Stimulated activated CD4-positive, alpha-beta T cell treated with anti-CD3 and anti-CD28 coated beads, Interleukin-2, amount 100 ng/mL, for 4 hours (primary cell): ENCODE results near the gene CABP2.
"Not testable (repeated sequence)": the region's sequence is repeated elsewhere in the genome, so short reads cannot be mapped to it uniquely, and the experiment has no call there.

ENCODE experiments used
- DNase-seq: peaks from one replicate; pipeline ENCODE4 v3.0.0-alpha.2; 2020; ENCODE audit warnings: low read depth

CABP2 gene

GRCh38 chr11:67538823-67539505 lies 15.7 kb upstream of the CABP2 start:
- no peak for DNase-seq

GRCh38 chr11:67538306-67538705 lies 15.1 kb upstream of the CABP2 start:
- no peak for DNase-seq

- DNase-seq = no peak
Measured at GRCh38 chr11:67535561-67535960, 12.3 kb upstream of the CABP2 start.

- no peak for DNase-seq
Measured at GRCh38 chr11:67534070-67534679, 10.9 kb upstream of the CABP2 start.

- DNase-seq = no peak
Measured at GRCh38 chr11:67532889-67533288, 9.6 kb upstream of the CABP2 start.

GRCh38 chr11:67530282-67530592 lies 7.0 kb upstream of the CABP2 start:
- no peak for DNase-seq

GRCh38 chr11:67528376-67528775 lies 5.1 kb upstream of the CABP2 start:
- no peak for DNase-seq

GRCh38 chr11:67525275-67525976 lies 2.2 kb upstream of the CABP2 start:
- DNase-seq = no peak

GRCh38 chr11:67524480-67524808 lies 1.2 kb upstream of the CABP2 start:
- no peak for DNase-seq

- no peak for DNase-seq
Measured at GRCh38 chr11:67523556-67524479, 572 bp upstream of the CABP2 start.

- no peak for DNase-seq
Measured at GRCh38 chr11:67522338-67522737, 908 bp downstream of the CABP2 start.

- no peak for DNase-seq
Measured at GRCh38 chr11:67521924-67522323, 1.3 kb downstream of the CABP2 start.

GRCh38 chr11:67520856-67521824 lies 2.1 kb downstream of the CABP2 start:
- no peak for DNase-seq

GRCh38 chr11:67519726-67520125 lies 3.5 kb downstream of the CABP2 start:
- no peak for DNase-seq

GRCh38 chr11:67517784-67518552 lies 5.3 kb downstream of the CABP2 start:
- DNase-seq = no peak

- no peak for DNase-seq
Measured at GRCh38 chr11:67516806-67517205, 6.4 kb downstream of the CABP2 start.

- no peak for DNase-seq
Measured at GRCh38 chr11:67514116-67514515, 9.1 kb downstream of the CABP2 start.

- not testable (repeated sequence) for DNase-seq
Measured at GRCh38 chr11:67511558-67511957, 11.7 kb downstream of the CABP2 start.

GRCh38 chr11:67510023-67510345 lies 13.3 kb downstream of the CABP2 start:
- no peak for DNase-seq

GRCh38 chr11:67508486-67509121 lies 14.6 kb downstream of the CABP2 start:
- peak; percentile 98 for DNase-seq
